ENCODE data around the gene NRG2.

Gene NRG2

GRCh38 chr5:139982157-139982974 lies 60.7 kb downstream of the NRG2 start:
- no peak overlapping the region for H2AFZ ChIP-seq
- no peaks in the 10 kb centered on the region for H3K27me3 ChIP-seq (ENCODE audit: control insufficient read depth, insufficient read depth, low read length)

GRCh38 chr5:139980765-139981164 lies 62.3 kb downstream of the NRG2 start:
- Histone ChIP-seq H3K27me3 (ENCODE audit: control insufficient read depth, insufficient read depth, low read length) (no peaks in the 10 kb centered on the region), H3K9me3 (ENCODE audit: control insufficient read depth, low read length) (no peaks in the 10 kb centered on the region)
- no peak for TF ChIP-seq CTCF (IDR thresholded peaks at IDR 0.05)

More at GRCh38 chr5:139982157-139982974, 60.7 kb downstream of the NRG2 start:
- Histone ChIP-seq H3K9ac (no peak overlapping the region), H3K36me3 (ENCODE audit: control insufficient read depth, insufficient read depth, low read length) (no peaks in the 10 kb centered on the region), H3K4me1 (no peaks in the 10 kb centered on the region), H3K4me2 (ENCODE audit: low read length) (no peak overlapping the region), H3K4me3 (ENCODE audit: low read depth, low read length) (no peak overlapping the region), H3K27ac (no peak overlapping the region), H3K79me2 (peaks cover 4% of the 10 kb centered on the region), H3K9me3 (ENCODE audit: control insufficient read depth, low read length) (no peaks in the 10 kb centered on the region)
- no peak for TF ChIP-seq CTCF (IDR thresholded peaks at IDR 0.05)

GRCh38 chr5:139979943-139980342 lies 63.2 kb downstream of the NRG2 start:
- TF ChIP-seq CTCF (IDR thresholded peaks at IDR 0.05), result no peak
- Histone ChIP-seq H3K4me2 (ENCODE audit: low read length) (no peak overlapping the region), H3K9ac (no peak overlapping the region), H3K4me3 (ENCODE audit: low read depth, low read length) (no peak overlapping the region), H3K27ac (no peak overlapping the region), H3K27me3 (ENCODE audit: control insufficient read depth, insufficient read depth, low read length) (no peaks in the 10 kb centered on the region), H3K9me3 (ENCODE audit: control insufficient read depth, low read length) (no peaks in the 10 kb centered on the region), H3K36me3 (ENCODE audit: control insufficient read depth, insufficient read depth, low read length) (no peaks in the 10 kb centered on the region), H3K79me2 (peaks cover 4% of the 10 kb centered on the region), H3K4me1 (no peaks in the 10 kb centered on the region), H2AFZ (no peak overlapping the region)

More at GRCh38 chr5:139980765-139981164, 62.3 kb downstream of the NRG2 start:
- H3K4me2 ChIP-seq (ENCODE audit: low read length), result no peak overlapping the region
- no peaks in the 10 kb centered on the region for H3K4me1 ChIP-seq
- H2AFZ ChIP-seq, result no peak overlapping the region
- H3K79me2 ChIP-seq, result peaks cover 4% of the 10 kb centered on the region
- no peaks in the 10 kb centered on the region for H3K36me3 ChIP-seq (ENCODE audit: control insufficient read depth, insufficient read depth, low read length)
- no peak overlapping the region for H3K9ac ChIP-seq
- no peak overlapping the region for H3K4me3 ChIP-seq (ENCODE audit: low read depth, low read length)
- H3K27ac ChIP-seq, result no peak overlapping the region

- Histone ChIP-seq H3K4me2 (ENCODE audit: low read length) (no peak overlapping the region), H2AFZ (no peak overlapping the region), H3K36me3 (ENCODE audit: control insufficient read depth, insufficient read depth, low read length) (no peaks in the 10 kb centered on the region), H3K9ac (no peak overlapping the region), H3K27me3 (ENCODE audit: control insufficient read depth, insufficient read depth, low read length) (no peaks in the 10 kb centered on the region), H3K79me2 (peaks cover 4% of the 10 kb centered on the region), H3K27ac (no peak overlapping the region), H3K9me3 (ENCODE audit: control insufficient read depth, low read length) (no peaks in the 10 kb centered on the region), H3K4me1 (no peaks in the 10 kb centered on the region), H3K4me3 (ENCODE audit: low read depth, low read length) (no peak overlapping the region)
- TF ChIP-seq CTCF (IDR thresholded peaks at IDR 0.05), result no peak
Measured at GRCh38 chr5:139979518-139979917, 63.6 kb downstream of the NRG2 start.

- no peak overlapping the region for H3K4me3 ChIP-seq (ENCODE audit: low read depth, low read length)
- H3K4me2 ChIP-seq (ENCODE audit: low read length), result no peak overlapping the region
- no peak overlapping the region for H3K27ac ChIP-seq
- no peaks in the 10 kb centered on the region for H3K9me3 ChIP-seq (ENCODE audit: control insufficient read depth, low read length)
- no peaks in the 10 kb centered on the region for H3K36me3 ChIP-seq (ENCODE audit: control insufficient read depth, insufficient read depth, low read length)
- TF ChIP-seq CTCF (IDR thresholded peaks at IDR 0.05), result no peak
- H3K79me2 ChIP-seq, result no peaks in the 10 kb centered on the region
- H3K9ac ChIP-seq, result no peak overlapping the region
- H3K4me1 ChIP-seq, result no peaks in the 10 kb centered on the region
- H2AFZ ChIP-seq, result no peak overlapping the region
- no peaks in the 10 kb centered on the region for H3K27me3 ChIP-seq (ENCODE audit: control insufficient read depth, insufficient read depth, low read length)
Measured at GRCh38 chr5:139976703-139977102, 66.4 kb downstream of the NRG2 start.

Measured in parathyroid adenoma (tissue), 2 donors.